RWPE1 (cell line): ENCODE data around the gene OSBP2.
"Not testable (repeated sequence)": the region's sequence is repeated elsewhere in the genome, so short reads cannot be mapped to it uniquely, and the experiment has no call there.

ENCODE experiments used
- CTCF ChIA-PET: fragments of 350-600 bp; sonication (Branson Sonifier 250); formaldehyde crosslinking; extraction: SDS; loops from one replicate; lab custom pipeline; 2021; lab: Yijun Ruan, JAX
- POLR2A ChIA-PET: fragments of 400-600 bp; formaldehyde crosslinking; extraction: SDS; loops from one replicate; lab custom pipeline; 2020; ENCODE audit warnings: antibody characterized with exemption; ENCODE audit not compliant: low non-redundant PET; lab: Yijun Ruan, JAX
- DNase-seq: peaks from one replicate; pipeline ENCODE4 v3.0.0; 2012; ENCODE audit warnings: low spot score
- H3K27ac ChIP-seq: fragments of 450-650 bp; 2 replicates; pipeline ENCODE4 v1.5.1; 2017
- CTCF ChIP-seq: fragments of 450-650 bp; conservative IDR thresholded peaks from 2 replicates; pipeline ENCODE4 v1.5.1; 2017; ENCODE audit warnings: low read depth, mild to moderate bottlenecking

OSBP2 gene

GRCh38 chr22:30728826-30729225 lies 34.2 kb downstream of the OSBP2 start:
- no peak for TF ChIP-seq CTCF
- ChIA-PET CTCF (interaction anchor here (0.8 kb wide), 1 partner anchor 17 kb away, joined by 3 read pairs; no protein-coding TSS in a partner anchor), POLR2A (no interaction called here)
- DNase-seq = no peak
- H3K27ac ChIP-seq = no peak overlapping the region

GRCh38 chr22:30731658-30732057 lies 37.0 kb downstream of the OSBP2 start:
- POLR2A ChIA-PET = no interaction called here
- CTCF ChIA-PET = no interaction called here
- no peak overlapping the region for H3K27ac ChIP-seq
- no peak for TF ChIP-seq CTCF
- DNase-seq = no peak

- ChIA-PET POLR2A (no interaction called here), CTCF (no interaction called here)
- H3K27ac ChIP-seq = no peak overlapping the region
- DNase-seq = no peak
- no peak for TF ChIP-seq CTCF
These were observed 37.8 kb downstream of the OSBP2 start for GRCh38 chr22:30732426-30732825.

GRCh38 chr22:30733181-30733631 lies 38.5 kb downstream of the OSBP2 start:
- ChIA-PET CTCF (no interaction called here), POLR2A (no interaction called here)
- no peak for TF ChIP-seq CTCF
- DNase-seq = no peak
- no peak overlapping the region for H3K27ac ChIP-seq

- DNase-seq, POLR2A ChIA-PET, H3K27ac ChIP-seq: not testable (repeated sequence)
- CTCF ChIA-PET = interaction anchor here (0.6 kb wide), 1 partner anchor 217 kb away, joined by 3 read pairs; no protein-coding TSS in a partner anchor
These were observed 45.3 kb downstream of the OSBP2 start for GRCh38 chr22:30740007-30740406.

- CTCF ChIA-PET = interaction anchor here (0.6 kb wide), 1 partner anchor 217 kb away, joined by 3 read pairs; no protein-coding TSS in a partner anchor
- DNase-seq, POLR2A ChIA-PET, H3K27ac ChIP-seq: not testable (repeated sequence)
These were observed 45.8 kb downstream of the OSBP2 start for GRCh38 chr22:30740511-30740910.

- DNase-seq = no peak
- POLR2A ChIA-PET = no interaction called here
- TF ChIP-seq CTCF = no peak
- CTCF ChIA-PET = interaction anchor here (0.6 kb wide), 1 partner anchor 89 kb away, joined by 3 read pairs; no protein-coding TSS in a partner anchor
- H3K27ac ChIP-seq = no peak overlapping the region
These were observed 47.9 kb downstream of the OSBP2 start for GRCh38 chr22:30742291-30743256.
